SK-N-MC (cell line): ENCODE measurements around the gene IQUB.
A peak's percentile ranks its signal among the peaks of the same experiment; 100 is the strongest.

Experiments used
- DNase-seq: peaks from one replicate; pipeline ENCODE4 v3.0.0-alpha.2; 2011; ENCODE audit warnings: low read depth, low spot score
- H3K27ac ChIP-seq: fragments of 200-600 bp; sonication (generic); 2 replicates; pipeline ENCODE4 v1.5.1; 2016; ENCODE audit warnings: mixed run types
- H3K36me3 ChIP-seq: fragments of 200-600 bp; sonication (generic); 2 replicates; pipeline ENCODE4 v1.6.1; 2017; ENCODE audit warnings: antibody characterized with exemption, low read length, mixed read lengths; ENCODE audit not compliant: insufficient read depth
- H3K4me3 ChIP-seq: fragments of 200-600 bp; sonication (generic); 2 replicates; pipeline ENCODE4 v1.5.1; 2016
- H3K9ac ChIP-seq: fragments of 200-600 bp; sonication (generic); 2 replicates; pipeline ENCODE4 v1.8.0; 2017; ENCODE audit warnings: mixed run types, mixed read lengths; ENCODE audit not compliant: insufficient read length
- H3K9me3 ChIP-seq: fragments of 200-600 bp; sonication (generic); 2 replicates; pipeline ENCODE4 v1.6.1; 2017; ENCODE audit warnings: low read depth, mild to moderate bottlenecking, antibody characterized with exemption, low read length, moderate library complexity, mixed read lengths
- EZH2 ChIP-seq: fragments of 200-600 bp; sonication (generic); IDR thresholded peaks from one replicate; pipeline ENCODE4 v1.6.1; 2017; ENCODE audit warnings: antibody characterized with exemption
- FOXP2 ChIP-seq: optimal IDR thresholded peaks from 2 replicates; pipeline ENCODE3; 2011; ENCODE audit warnings: mild to moderate bottlenecking, moderate library complexity; ENCODE audit not compliant: insufficient read depth; ENCODE audit errors: extremely low read length, control extremely low read depth
- POLR2AphosphoS5 ChIP-seq: IDR thresholded peaks from 2 replicates; pipeline ENCODE4 v1.6.1; 2012; ENCODE audit warnings: mild to moderate bottlenecking, low read depth, low read length, borderline replicate concordance

Gene IQUB

GRCh38 chr7:123522066-123522465 is 12.3 kb downstream of the IQUB start:
- no peaks in the 10 kb centered on the region for H3K9me3 ChIP-seq
- no peak overlapping the region for H3K9ac ChIP-seq
- H3K36me3 ChIP-seq = no peaks in the 10 kb centered on the region
- no peak overlapping the region for H3K4me3 ChIP-seq
- no peak overlapping the region for H3K27ac ChIP-seq
- TF ChIP-seq FOXP2 (no peak), POLR2AphosphoS5 (no peak), EZH2 (no peak)
- no peak for DNase-seq

GRCh38 chr7:123505221-123505620 is 29.2 kb downstream of the IQUB start:
- Histone ChIP-seq H3K4me3 (no peak overlapping the region), H3K9me3 (no peaks in the 10 kb centered on the region), H3K9ac (no peak overlapping the region), H3K27ac (no peak overlapping the region), H3K36me3 (no peaks in the 10 kb centered on the region)
- no peak for DNase-seq
- TF ChIP-seq FOXP2 = no peak
- no peak for TF ChIP-seq POLR2AphosphoS5
- no peak for TF ChIP-seq EZH2

GRCh38 chr7:123502201-123502600 is 32.2 kb downstream of the IQUB start:
- no peak for TF ChIP-seq EZH2
- TF ChIP-seq FOXP2 = no peak
- no peak for TF ChIP-seq POLR2AphosphoS5
- no peak overlapping the region for H3K4me3 ChIP-seq
- H3K9me3 ChIP-seq = no peaks in the 10 kb centered on the region
- no peak for DNase-seq
- H3K36me3 ChIP-seq = no peaks in the 10 kb centered on the region
- H3K9ac ChIP-seq = no peak overlapping the region
- no peak overlapping the region for H3K27ac ChIP-seq

GRCh38 chr7:123500878-123501489 is 33.4 kb downstream of the IQUB start:
- no peaks in the 10 kb centered on the region for H3K9me3 ChIP-seq
- H3K36me3 ChIP-seq = no peaks in the 10 kb centered on the region
- TF ChIP-seq POLR2AphosphoS5 (no peak), EZH2 (no peak), FOXP2 (no peak)
- H3K9ac ChIP-seq = no peak overlapping the region
- no peak for DNase-seq
- no peak overlapping the region for H3K4me3 ChIP-seq
- H3K27ac ChIP-seq = no peak overlapping the region

- no peak for TF ChIP-seq POLR2AphosphoS5
- TF ChIP-seq FOXP2 = no peak
- no peak for TF ChIP-seq EZH2
- no peak for DNase-seq
- no peaks in the 10 kb centered on the region for H3K36me3 ChIP-seq
- no peaks in the 10 kb centered on the region for H3K9me3 ChIP-seq
- H3K27ac ChIP-seq = no peak overlapping the region
- no peak overlapping the region for H3K4me3 ChIP-seq
- H3K9ac ChIP-seq = no peak overlapping the region
These were observed 35.0 kb downstream of the IQUB start for GRCh38 chr7:123499211-123499970.

- TF ChIP-seq POLR2AphosphoS5 = no peak
- no peak for TF ChIP-seq EZH2
- TF ChIP-seq FOXP2 = no peak
These were observed 35.8 kb downstream of the IQUB start for GRCh38 chr7:123498601-123499000.

GRCh38 chr7:123498031-123498430 is 36.4 kb downstream of the IQUB start:
- no peaks in the 10 kb centered on the region for H3K36me3 ChIP-seq
- TF ChIP-seq EZH2 = no peak
- TF ChIP-seq FOXP2 = no peak
- TF ChIP-seq POLR2AphosphoS5 = no peak
- no peak overlapping the region for H3K4me3 ChIP-seq
- no peak overlapping the region for H3K27ac ChIP-seq
- no peak for DNase-seq
- H3K9ac ChIP-seq = no peak overlapping the region
- H3K9me3 ChIP-seq = no peaks in the 10 kb centered on the region

More at GRCh38 chr7:123498601-123499000, 35.8 kb downstream of the IQUB start:
- Histone ChIP-seq H3K9ac (no peak overlapping the region), H3K4me3 (no peak overlapping the region), H3K27ac (no peak overlapping the region), H3K9me3 (no peaks in the 10 kb centered on the region), H3K36me3 (no peaks in the 10 kb centered on the region)
- no peak for DNase-seq

GRCh38 chr7:123494193-123494796 is 40.1 kb downstream of the IQUB start:
- no peaks in the 10 kb centered on the region for H3K9me3 ChIP-seq
- TF ChIP-seq FOXP2 = no peak
- TF ChIP-seq EZH2 = no peak
- no peak for TF ChIP-seq POLR2AphosphoS5
- H3K36me3 ChIP-seq = no peaks in the 10 kb centered on the region
- H3K4me3 ChIP-seq = peak overlapping the region; percentile 35; the same call in 1 of the 2 replicates
- peak; percentile 65 for DNase-seq
- no peak overlapping the region for H3K27ac ChIP-seq
- H3K9ac ChIP-seq = peak overlapping the region; percentile 28
